Type B pancreatic cell (in vitro differentiated cells): ENCODE results near the gene THADA. TPM values are rescaled to one million over a fixed set of nuclear protein-coding genes. Genes with fewer than 3 reads are reported as not detected.

Source experiments
- DNase-seq: peaks from one replicate; pipeline ENCODE4 v3.0.0; 2021; ENCODE audit warnings: mixed read lengths; ENCODE audit not compliant: unreplicated experiment; ENCODE audit errors: extremely low spot score
- H3K27ac Mint-ChIP-seq: 2 replicates; pipeline ENCODE4 v1.8.0; 2021; ENCODE audit warnings: mild to moderate bottlenecking, mixed read lengths
- H3K27me3 Mint-ChIP-seq: 2 replicates; pipeline ENCODE4 v1.8.0; 2021; ENCODE audit warnings: mixed read lengths
- H3K36me3 Mint-ChIP-seq: 2 replicates; pipeline ENCODE4 v1.8.0; 2021; ENCODE audit warnings: mixed read lengths
- H3K4me1 Mint-ChIP-seq: one replicate; pipeline ENCODE4 v1.8.0; 2021; ENCODE audit warnings: mixed read lengths; ENCODE audit not compliant: unreplicated experiment
- H3K4me3 Mint-ChIP-seq: 2 replicates; pipeline ENCODE4 v1.8.0; 2021; ENCODE audit warnings: mild to moderate bottlenecking, mixed read lengths
- H3K9me3 Mint-ChIP-seq: 2 replicates; pipeline ENCODE4 v1.8.0; 2021; ENCODE audit warnings: mixed read lengths
- total RNA-seq: library from RNA; stranded (reverse); gene quantifications from 2 replicates; pipeline ENCODE4 v1.2.1, GENCODE V29; 2021; ENCODE audit warnings: low replicate concordance
- TF ChIP-seq, protein P1 (sequence below): fragments of 200-600 bp; sonication (generic); conservative IDR thresholded peaks from 2 replicates; pipeline ENCODE4 v1.5.0; 2021; ENCODE audit warnings: antibody characterized with exemption, mild to moderate bottlenecking

THADA gene
- total RNA-seq, 1 donor from 2014 or later: 35.6 TPM

DNA sequence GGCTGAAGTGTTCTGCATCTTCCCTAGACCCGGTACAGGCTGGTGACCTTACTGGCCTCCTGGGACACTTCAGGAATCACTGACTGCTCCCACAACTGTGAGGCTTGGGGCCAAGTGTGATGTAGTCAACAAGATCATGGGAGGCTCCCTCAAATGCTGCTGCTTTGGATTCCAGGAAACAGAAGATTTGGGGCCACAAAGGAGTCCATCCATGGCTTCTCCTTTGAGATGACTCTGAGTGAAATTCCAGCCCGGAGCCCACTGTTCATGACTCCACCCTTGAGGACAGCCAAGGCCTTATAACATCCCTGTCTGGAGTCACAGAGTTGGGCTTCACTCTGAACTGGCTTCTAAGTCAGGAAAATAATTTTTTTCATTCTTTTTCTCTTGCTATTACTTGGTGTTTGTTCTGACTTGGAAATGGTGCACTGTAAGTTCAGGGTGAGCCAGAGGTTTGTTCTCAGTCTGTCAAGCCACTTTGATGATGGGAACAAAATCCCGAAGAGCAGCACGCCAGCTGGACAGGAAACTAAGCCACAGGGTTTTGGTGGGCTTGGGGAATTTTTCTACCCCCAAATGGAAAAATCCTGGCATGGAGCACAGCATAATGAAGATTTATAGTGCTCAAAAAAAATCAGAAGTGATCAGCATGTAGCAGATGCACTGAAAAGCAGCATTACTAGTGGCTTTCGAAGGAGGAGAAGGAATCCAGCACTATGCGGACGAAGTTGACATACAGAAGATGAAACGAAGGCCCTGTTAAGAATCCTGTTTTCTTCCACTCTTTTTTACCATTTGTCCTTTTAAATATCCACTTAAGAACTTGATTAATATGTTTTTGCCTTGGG lies 271.4 kb downstream of the THADA start:
- Mint-ChIP-seq H3K4me1 (peaks cover 49% of the 10 kb centered on the region), H3K4me3 (peak overlapping the region; percentile 24), H3K27ac (peak overlapping the region; percentile 75), H3K9me3 (peaks cover 11% of the 10 kb centered on the region), H3K27me3 (no peaks in the 10 kb centered on the region), H3K36me3 (peaks cover 38% of the 10 kb centered on the region)
- TF ChIP-seq, protein P1, sequence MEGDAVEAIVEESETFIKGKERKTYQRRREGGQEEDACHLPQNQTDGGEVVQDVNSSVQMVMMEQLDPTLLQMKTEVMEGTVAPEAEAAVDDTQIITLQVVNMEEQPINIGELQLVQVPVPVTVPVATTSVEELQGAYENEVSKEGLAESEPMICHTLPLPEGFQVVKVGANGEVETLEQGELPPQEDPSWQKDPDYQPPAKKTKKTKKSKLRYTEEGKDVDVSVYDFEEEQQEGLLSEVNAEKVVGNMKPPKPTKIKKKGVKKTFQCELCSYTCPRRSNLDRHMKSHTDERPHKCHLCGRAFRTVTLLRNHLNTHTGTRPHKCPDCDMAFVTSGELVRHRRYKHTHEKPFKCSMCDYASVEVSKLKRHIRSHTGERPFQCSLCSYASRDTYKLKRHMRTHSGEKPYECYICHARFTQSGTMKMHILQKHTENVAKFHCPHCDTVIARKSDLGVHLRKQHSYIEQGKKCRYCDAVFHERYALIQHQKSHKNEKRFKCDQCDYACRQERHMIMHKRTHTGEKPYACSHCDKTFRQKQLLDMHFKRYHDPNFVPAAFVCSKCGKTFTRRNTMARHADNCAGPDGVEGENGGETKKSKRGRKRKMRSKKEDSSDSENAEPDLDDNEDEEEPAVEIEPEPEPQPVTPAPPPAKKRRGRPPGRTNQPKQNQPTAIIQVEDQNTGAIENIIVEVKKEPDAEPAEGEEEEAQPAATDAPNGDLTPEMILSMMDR: no peak
- no peak for DNase-seq

- Mint-ChIP-seq H3K27me3 (no peaks in the 10 kb centered on the region), H3K9me3 (peaks cover 11% of the 10 kb centered on the region), H3K4me1 (peaks cover 50% of the 10 kb centered on the region), H3K36me3 (peaks cover 38% of the 10 kb centered on the region), H3K27ac (peak overlapping the region; percentile 75), H3K4me3 (peak overlapping the region; percentile 34)
- TF ChIP-seq, protein P1: no peak
- no peak for DNase-seq
Measured at GRCh38 chr2:43323857-43324256, 272.0 kb downstream of the THADA start.

GRCh38 chr2:43321446-43321845 lies 274.4 kb downstream of the THADA start:
- TF ChIP-seq, protein P1: no peak
- Mint-ChIP-seq H3K9me3 (peaks cover 11% of the 10 kb centered on the region), H3K36me3 (peaks cover 35% of the 10 kb centered on the region), H3K27me3 (no peaks in the 10 kb centered on the region), H3K4me3 (no peak overlapping the region), H3K27ac (no peak overlapping the region), H3K4me1 (peaks cover 43% of the 10 kb centered on the region)
- no peak for DNase-seq

GRCh38 chr2:43319541-43319940 lies 276.3 kb downstream of the THADA start:
- Mint-ChIP-seq H3K4me3 (peak overlapping the region; percentile 5), H3K27ac (no peak overlapping the region), H3K27me3 (no peaks in the 10 kb centered on the region), H3K36me3 (peaks cover 27% of the 10 kb centered on the region), H3K9me3 (peaks cover 11% of the 10 kb centered on the region), H3K4me1 (peaks cover 45% of the 10 kb centered on the region)
- no peak for DNase-seq
- TF ChIP-seq, protein P1: no peak

DNA sequence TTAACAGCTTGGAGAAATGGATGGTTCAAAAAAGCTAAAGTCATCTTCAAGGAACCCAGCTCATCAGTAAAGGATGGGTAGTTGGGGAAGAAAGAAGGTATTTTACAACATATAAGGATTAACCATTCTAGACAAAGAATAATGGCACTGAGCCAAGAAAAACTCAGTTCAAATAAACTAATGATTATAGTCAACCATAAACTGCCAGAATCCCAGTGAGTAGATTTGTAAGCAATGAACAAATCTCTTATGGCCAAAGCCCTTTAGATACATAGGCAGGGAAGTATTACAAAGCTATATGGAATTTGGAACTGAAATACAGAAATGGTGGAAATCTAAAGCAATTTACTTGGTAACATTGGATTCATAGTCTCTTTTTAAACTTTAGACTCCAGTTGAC lies 277.0 kb downstream of the THADA start:
- Mint-ChIP-seq H3K4me3 (peak overlapping the region; percentile 5), H3K36me3 (peaks cover 24% of the 10 kb centered on the region), H3K27ac (peak overlapping the region; percentile 36), H3K4me1 (peaks cover 47% of the 10 kb centered on the region), H3K27me3 (no peaks in the 10 kb centered on the region), H3K9me3 (peaks cover 8% of the 10 kb centered on the region)
- TF ChIP-seq, protein P1: no peak
- no peak for DNase-seq
